Left lung (tissue), 10 donors: Measurements from ENCODE around the gene NXN. TPM values are rescaled to one million over a fixed set of nuclear protein-coding genes. Genes with fewer than 3 reads are reported as not detected.
"Not testable (repeated sequence)": the region's sequence is repeated elsewhere in the genome, so short reads cannot be mapped to it uniquely, and the experiment has no call there.

Experiments
- ATAC-seq: fragments of 200-7000 bp; cut with Tn5 transposase; one replicate; pipeline ENCODE4 v1.9.1; 2020; ENCODE audit warnings: moderate library complexity
- DNase-seq, 4 donors: peaks; one replicate each; pipeline ENCODE4 v3.0.0-alpha.2; 2013 to 2020
- H3K27ac ChIP-seq, 2 donors: fragments of 200-600 bp; sonication (generic) in 1 of 2; one replicate each; pipeline versions ENCODE4 v1.5.0 to v1.8.0; 2020 to 2021
- H3K27me3 ChIP-seq, 2 donors: fragments of 200-600 bp; sonication (generic) in 1 of 2; one replicate each; pipeline versions ENCODE4 v1.5.0 to v1.8.0; 2020 to 2021
- H3K36me3 ChIP-seq, 2 donors: fragments of 200-600 bp; sonication (generic) in 1 of 2; one replicate each; pipeline versions ENCODE4 v1.5.0 to v1.8.0; 2020 to 2021
- H3K4me1 ChIP-seq, 2 donors: fragments of 200-600 bp; one replicate each; pipeline ENCODE4 v1.8.0; 2021
- H3K4me3 ChIP-seq, 2 donors: fragments of 200-600 bp; sonication (generic) in 1 of 2; one replicate each; pipeline versions ENCODE4 v1.5.0 to v1.8.0; 2020 to 2021; ENCODE audit warnings: mild to moderate bottlenecking in 1 of 2
- H3K9me3 ChIP-seq, 2 donors: fragments of 200-600 bp; sonication (generic) in 1 of 2; one replicate each; pipeline versions ENCODE4 v1.5.0 to v1.8.0; 2020 to 2021
- intact Hi-C, 2 donors: fragments of 100-400 bp; cut with DNase I; formaldehyde crosslinking; loops; one replicate each; pipeline versions ENCODE4 v1.11.2 to v1.14.2; 2022
- polyA plus RNA-seq, 6 donors: library from polyadenylated mRNA; unstranded; fragments of 120-200 nt; gene quantifications; one replicate each; pipeline ENCODE4 v1.2.1, GENCODE V29; 2013; ENCODE audit not compliant: insufficient read length in 6 of 6
- total RNA-seq, 2 donors: library from RNA; stranded (reverse); fragmentation: NEBNext Ultra II Directional; extraction: Animal tissue kit (Norgen Biotek cat#: 25700); gene quantifications; one replicate each; pipeline ENCODE4 v1.2.1, GENCODE V29; 2021
- TF ChIP-seq, protein P1 (sequence below), 2 donors: fragments of 200-600 bp; sonication (generic) in 1 of 2; IDR thresholded peaks; one replicate each; pipeline versions ENCODE4 v1.5.0 to v1.8.0; 2021; ENCODE audit warnings: antibody characterized with exemption in 2 of 2
- donor health status: DM: no; HTN: yes; CAD: no.
- donor health status: DM: no; HTN: no; CAD: no.

NXN gene
- total and polyA plus RNA-seq, 8 donors, result 33.8 to 59.1 (median 55.1) TPM

GRCh38 chr17:879546-880442 is 99.8 kb downstream of the NXN start:
- intact Hi-C loops, result no loop called here
- peaks cover 24 to 40% of the 10 kb centered on the region in 2 donors for H3K4me1 ChIP-seq
- peak; percentile 93 for ATAC-seq

GRCh38 chr17:877630-878029 is 101.9 kb downstream of the NXN start:
- Histone ChIP-seq H3K4me1 (peaks cover 17 to 30% of the 10 kb centered on the region in 2 donors), H3K4me3 (no peak overlapping the region), H3K36me3 (no peaks in the 10 kb centered on the region), H3K27me3 (no peaks in the 10 kb centered on the region), H3K27ac (peak overlapping the region in 1 of 2 donors; percentile 15), H3K9me3 (no peaks in the 10 kb centered on the region)
- TF ChIP-seq, protein P1, sequence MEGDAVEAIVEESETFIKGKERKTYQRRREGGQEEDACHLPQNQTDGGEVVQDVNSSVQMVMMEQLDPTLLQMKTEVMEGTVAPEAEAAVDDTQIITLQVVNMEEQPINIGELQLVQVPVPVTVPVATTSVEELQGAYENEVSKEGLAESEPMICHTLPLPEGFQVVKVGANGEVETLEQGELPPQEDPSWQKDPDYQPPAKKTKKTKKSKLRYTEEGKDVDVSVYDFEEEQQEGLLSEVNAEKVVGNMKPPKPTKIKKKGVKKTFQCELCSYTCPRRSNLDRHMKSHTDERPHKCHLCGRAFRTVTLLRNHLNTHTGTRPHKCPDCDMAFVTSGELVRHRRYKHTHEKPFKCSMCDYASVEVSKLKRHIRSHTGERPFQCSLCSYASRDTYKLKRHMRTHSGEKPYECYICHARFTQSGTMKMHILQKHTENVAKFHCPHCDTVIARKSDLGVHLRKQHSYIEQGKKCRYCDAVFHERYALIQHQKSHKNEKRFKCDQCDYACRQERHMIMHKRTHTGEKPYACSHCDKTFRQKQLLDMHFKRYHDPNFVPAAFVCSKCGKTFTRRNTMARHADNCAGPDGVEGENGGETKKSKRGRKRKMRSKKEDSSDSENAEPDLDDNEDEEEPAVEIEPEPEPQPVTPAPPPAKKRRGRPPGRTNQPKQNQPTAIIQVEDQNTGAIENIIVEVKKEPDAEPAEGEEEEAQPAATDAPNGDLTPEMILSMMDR (IDR thresholded peaks at IDR 0.05), result no peak
- intact Hi-C loops, result no loop called here
- DNase-seq (no peak), ATAC-seq (no peak)

More at GRCh38 chr17:879546-880442, 99.8 kb downstream of the NXN start:
- Histone ChIP-seq H3K36me3 (no peaks in the 10 kb centered on the region), H3K27ac (peak overlapping the region; percentile 57 to 77), H3K9me3 (no peaks in the 10 kb centered on the region), H3K4me3 (no peak overlapping the region), H3K27me3 (no peaks in the 10 kb centered on the region)
- peak in 3 of 4 donors; percentile 83 to 87 (median 84) for DNase-seq
- TF ChIP-seq, protein P1 (IDR thresholded peaks at IDR 0.05), result peak; percentile 50 to 55

DNA sequence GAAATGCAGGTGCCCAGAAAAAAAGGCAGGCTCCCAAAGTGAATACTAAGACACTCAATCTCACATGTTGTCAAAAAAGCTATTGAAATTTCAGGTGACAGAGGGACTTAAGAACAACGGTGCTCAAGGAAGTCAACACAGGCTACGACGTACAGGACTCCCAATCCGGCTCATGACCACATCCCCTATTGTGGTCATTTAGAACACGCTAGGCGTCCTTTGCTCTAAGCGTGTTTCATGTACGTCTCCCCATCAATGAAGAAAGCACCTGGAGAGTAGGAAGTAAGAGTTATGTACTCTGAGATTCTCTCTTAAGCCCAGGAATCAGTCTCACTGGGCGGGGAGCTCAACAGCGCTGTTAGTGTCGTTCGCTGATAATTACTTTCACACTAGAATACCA is 103.3 kb downstream of the NXN start:
- no peak overlapping the region for H3K27ac ChIP-seq
- TF ChIP-seq, protein P1 (IDR thresholded peaks at IDR 0.05), result no peak
- ATAC-seq, result no peak
- H3K36me3 ChIP-seq, result no peaks in the 10 kb centered on the region
- no peaks in the 10 kb centered on the region for H3K27me3 ChIP-seq
- H3K9me3 ChIP-seq, result no peaks in the 10 kb centered on the region
- DNase-seq, result no peak
- intact Hi-C loops, result no loop called here
- no peak overlapping the region for H3K4me3 ChIP-seq
- H3K4me1 ChIP-seq, result peaks cover 16 to 23% of the 10 kb centered on the region in 2 donors

DNA sequence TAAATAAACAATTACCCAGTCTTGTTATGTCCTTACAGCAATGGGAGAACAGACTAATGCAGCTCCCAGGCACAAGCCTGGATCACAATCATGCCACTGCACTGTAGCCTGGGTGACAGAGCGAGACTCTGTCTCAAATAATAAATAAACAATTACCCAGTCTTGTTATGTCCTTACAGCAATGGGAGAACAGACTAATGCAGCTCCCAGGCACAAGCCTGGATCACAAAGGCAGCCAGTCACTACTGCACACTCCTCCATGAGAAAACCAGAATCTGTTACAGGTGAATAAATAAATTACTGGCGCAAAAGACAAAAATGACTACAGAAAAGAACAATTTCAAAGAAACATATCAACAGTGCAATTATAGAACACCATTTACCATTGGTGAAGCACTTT is 105.0 kb downstream of the NXN start:
- H3K36me3 ChIP-seq, ATAC-seq, H3K27me3 ChIP-seq, H3K27ac ChIP-seq, DNase-seq, H3K4me1 ChIP-seq, H3K9me3 ChIP-seq, intact Hi-C loops, H3K4me3 ChIP-seq: not testable (repeated sequence)

- intact Hi-C loops, result no loop called here
- TF ChIP-seq, protein P1 (IDR thresholded peaks at IDR 0.05), result no peak
Observed at GRCh38 chr17:872855-873254, 106.7 kb downstream of the NXN start.

More at GRCh38 chr17:872855-873254, 106.7 kb downstream of the NXN start:
- H3K36me3 ChIP-seq, result no peaks in the 10 kb centered on the region
- no peaks in the 10 kb centered on the region for H3K9me3 ChIP-seq
- H3K4me3 ChIP-seq, result no peak overlapping the region
- no peaks in the 10 kb centered on the region for H3K27me3 ChIP-seq
- DNase-seq (no peak), ATAC-seq (no peak)
- no peaks in the 10 kb centered on the region for H3K4me1 ChIP-seq
- no peak overlapping the region for H3K27ac ChIP-seq
